IMR-90 (cell line): Measurements from ENCODE around the gene UBE2B. TPM values are rescaled to one million over a fixed set of nuclear protein-coding genes. Genes with fewer than 3 reads are reported as not detected.

Experiments
- ATAC-seq: fragments of 200-7000 bp; cut with Tn5 transposase; 2 replicates; pipeline ENCODE4 v1.9.1; 2020; ENCODE audit warnings: low read depth, mild to moderate bottlenecking, moderate library complexity
- BruUV-seq: library from RNA; stranded (reverse); fragments of 400-500 nt; replicated peaks from 2 replicates; lab custom pipeline; 2021; lab: Mats Ljungman, UMichigan
- CTCF ChIA-PET: fragments of 300-600 bp; formaldehyde crosslinking; extraction: SDS; loops from one replicate; lab custom pipeline; 2021; ENCODE audit warnings: antibody characterized with exemption; lab: Yijun Ruan, JAX
- POLR2A ChIA-PET: fragments of 300-600 bp; sonication (Branson Sonifier 250); formaldehyde crosslinking; loops from one replicate; lab custom pipeline; 2022; ENCODE audit warnings: antibody characterized with exemption; ENCODE audit not compliant: unreplicated experiment; lab: Charles Lee
- DNase-seq: peaks from one replicate; pipeline ENCODE4 v3.0.0; 2013
- H2AFZ ChIP-seq: replicated peaks from 2 replicates; pipeline ENCODE3; 2013; ENCODE audit warnings: low read length, mild to moderate bottlenecking; ENCODE audit not compliant: poor library complexity
- H2AK5ac ChIP-seq: 2 replicates; pipeline ENCODE4 v1.6.1; 2013; ENCODE audit warnings: low read depth, low read length, inconsistent platforms
- H2AK9ac ChIP-seq: replicated peaks from 2 replicates; pipeline ENCODE3; 2013; ENCODE audit warnings: mild to moderate bottlenecking, low read depth, low read length, moderate library complexity; ENCODE audit not compliant: poor library complexity
- H2BK120ac ChIP-seq: 2 replicates; pipeline ENCODE4 v1.6.1; 2013; ENCODE audit warnings: low read depth, low read length, inconsistent platforms
- H2BK15ac ChIP-seq: 3 replicates; pipeline ENCODE4 v1.6.1; 2013; ENCODE audit warnings: low read depth, low read length, inconsistent platforms
- H2BK20ac ChIP-seq: 2 replicates; pipeline ENCODE4 v1.6.1; 2013; ENCODE audit warnings: low read depth, mild to moderate bottlenecking, inconsistent platforms, low read length, moderate library complexity
- H2BK5ac ChIP-seq: 2 replicates; pipeline ENCODE4 v1.6.1; 2013; ENCODE audit warnings: mild to moderate bottlenecking, low read depth, low read length, inconsistent platforms; ENCODE audit not compliant: poor library complexity, severe bottlenecking
- H3K14ac ChIP-seq: replicated peaks from 2 replicates; pipeline ENCODE4 v1.6.1; 2013; ENCODE audit warnings: low read depth, low read length, inconsistent platforms
- H3K18ac ChIP-seq: 2 replicates; pipeline ENCODE4 v1.6.1; 2013; ENCODE audit warnings: low read depth, low read length, control low read depth
- H3K23ac ChIP-seq: 2 replicates; pipeline ENCODE4 v1.6.1; 2013; ENCODE audit warnings: low read depth, low read length, inconsistent platforms
- H3K27ac ChIP-seq: 2 replicates; pipeline ENCODE4 v1.5.1; 2013; ENCODE audit warnings: mild to moderate bottlenecking, control low read depth, low read length; ENCODE audit not compliant: insufficient read depth
- H3K27me3 ChIP-seq: 2 replicates; pipeline ENCODE4 v1.6.1; 2013; ENCODE audit warnings: low read length; ENCODE audit not compliant: control insufficient read depth, insufficient read depth
- H3K36me3 ChIP-seq: 2 replicates; pipeline ENCODE4 v1.6.1; 2013; ENCODE audit warnings: low read length, mixed read lengths; ENCODE audit not compliant: control insufficient read depth, insufficient read depth
- H3K4ac ChIP-seq: 2 replicates; pipeline ENCODE4 v1.6.1; 2013; ENCODE audit warnings: low read depth, low read length, inconsistent platforms
- H3K4me1 ChIP-seq: 2 replicates; pipeline ENCODE4 v1.6.1; 2013; ENCODE audit warnings: low read length, mixed read lengths; ENCODE audit not compliant: control insufficient read depth, insufficient read depth
- H3K4me2 ChIP-seq: 2 replicates; pipeline ENCODE4 v1.6.1; 2013; ENCODE audit warnings: low read depth, mild to moderate bottlenecking, control low read depth, low read length, moderate library complexity
- H3K4me3 ChIP-seq: 2 replicates; pipeline ENCODE4 v1.5.1; 2013; ENCODE audit warnings: low read depth, mild to moderate bottlenecking, control low read depth, low read length, moderate library complexity; ENCODE audit not compliant: insufficient read depth
- H3K56ac ChIP-seq: 2 replicates; pipeline ENCODE4 v1.6.1; 2013; ENCODE audit warnings: low read length, inconsistent platforms; ENCODE audit not compliant: insufficient read depth; ENCODE audit errors: extremely low read depth
- H3K79me1 ChIP-seq, 2 experiments: 2 replicates each; pipeline ENCODE4 v1.6.1; 2013; ENCODE audit warnings: low read length in 2 of 2, inconsistent platforms in 1 of 2, low read depth in 1 of 2
- H3K9ac ChIP-seq: 2 replicates; pipeline ENCODE4 v1.6.1; 2013; ENCODE audit warnings: low read depth, low read length, control low read depth
- H3K9me1 ChIP-seq: 2 replicates; pipeline ENCODE4 v1.6.1; 2013; ENCODE audit warnings: low read length, inconsistent platforms; ENCODE audit not compliant: insufficient read depth
- H3K9me3 ChIP-seq: 2 replicates; pipeline ENCODE4 v1.6.1; 2013; ENCODE audit warnings: low read length; ENCODE audit not compliant: control insufficient read depth, insufficient read depth
- H4K20me1 ChIP-seq: 2 replicates; pipeline ENCODE4 v1.6.1; 2013; ENCODE audit warnings: low read length, inconsistent platforms; ENCODE audit not compliant: insufficient read depth
- H4K5ac ChIP-seq: 2 replicates; pipeline ENCODE4 v1.6.1; 2013; ENCODE audit warnings: mild to moderate bottlenecking, low read depth, low read length, control low read depth
- H4K8ac ChIP-seq, 2 experiments: 2 replicates each; pipeline ENCODE4 v1.6.1; 2013; ENCODE audit warnings: low read depth in 2 of 2, low read length in 2 of 2, control low read depth in 1 of 2, inconsistent platforms in 1 of 2
- H4K91ac ChIP-seq: 2 replicates; pipeline ENCODE4 v1.6.1; 2013; ENCODE audit warnings: low read depth, low read length, inconsistent platforms; ENCODE audit not compliant: insufficient read depth
- BHLHE40 ChIP-seq: fragments of 150-350 bp; IDR thresholded peaks from 2 replicates; pipeline ENCODE4 v1.6.1; 2016; ENCODE audit warnings: mild to moderate bottlenecking, low read depth, low read length
- CEBPB ChIP-seq: IDR thresholded peaks from 2 replicates; pipeline ENCODE4 v1.6.1; 2012; ENCODE audit warnings: low read depth, low read length, improper control_type of control experiment
- CHD1 ChIP-seq: IDR thresholded peaks from 2 replicates; pipeline ENCODE4 v1.6.1; 2012; ENCODE audit warnings: low read depth, low read length, improper control_type of control experiment
- CTCF ChIP-seq: conservative IDR thresholded peaks from 2 replicates; pipeline ENCODE4 v1.5.1; 2012; ENCODE audit warnings: mild to moderate bottlenecking, low read depth, low read length, improper control_type of control experiment
- FOS ChIP-seq: fragments of 150-350 bp; IDR thresholded peaks from 2 replicates; pipeline ENCODE4 v1.6.1; 2016; ENCODE audit warnings: low read depth, low read length
- MAFK ChIP-seq: IDR thresholded peaks from 2 replicates; pipeline ENCODE4 v1.6.1; 2012; ENCODE audit warnings: low read depth, low read length, improper control_type of control experiment
- MAZ ChIP-seq: IDR thresholded peaks from 2 replicates; pipeline ENCODE4 v1.6.1; 2012; ENCODE audit warnings: low read depth, mild to moderate bottlenecking, low read length, improper control_type of control experiment, moderate library complexity, borderline replicate concordance
- MXI1 ChIP-seq: IDR thresholded peaks from 2 replicates; pipeline ENCODE4 v1.6.1; 2012; ENCODE audit warnings: low read depth, mild to moderate bottlenecking, low read length, moderate library complexity, borderline replicate concordance
- NFE2L2 ChIP-seq: fragments of 150-350 bp; IDR thresholded peaks from 2 replicates; pipeline ENCODE4 v1.6.1; 2016; ENCODE audit warnings: low read depth, mild to moderate bottlenecking, low read length
- POLR2A ChIP-seq: IDR thresholded peaks from 2 replicates; pipeline ENCODE4 v1.6.1; 2012; ENCODE audit warnings: mild to moderate bottlenecking, low read depth, low read length
- RAD21 ChIP-seq: IDR thresholded peaks from 2 replicates; pipeline ENCODE4 v1.6.1; 2012; ENCODE audit warnings: low read length, improper control_type of control experiment
- RCOR1 ChIP-seq: IDR thresholded peaks from 2 replicates; pipeline ENCODE4 v1.6.1; 2012; ENCODE audit warnings: mild to moderate bottlenecking, low read length, improper control_type of control experiment; ENCODE audit not compliant: insufficient replicate concordance
- RFX5 ChIP-seq: IDR thresholded peaks from 2 replicates; pipeline ENCODE4 v1.8.0; 2012; ENCODE audit warnings: low read depth, mild to moderate bottlenecking, low read length, moderate library complexity
- SMC3 ChIP-seq: fragments of 150-350 bp; IDR thresholded peaks from 2 replicates; pipeline ENCODE4 v1.6.1; 2016; ENCODE audit warnings: low read depth, mild to moderate bottlenecking, antibody characterized with exemption, low read length, moderate library complexity
- WGBS, 2 experiments: methylation state at CpG; one replicate each; pipeline versions ENCODE4 v1.1.5 to v1.1.7; 2013; ENCODE audit warnings: missing lambda C conversion rate in 2 of 2; ENCODE audit not compliant: insufficient read length in 1 of 2; ENCODE audit errors: extremely low coverage in 2 of 2; 5-methylcytosine and 5-hydroxymethylcytosine counted together
- dilution Hi-C: fragments of 300-500 bp; cut with HindIII; formaldehyde crosslinking; loops from one replicate; pipeline ENCODE4 v1.14.3; 2018; ENCODE audit warnings: low sequenced_read_pairs; ENCODE audit not compliant: unreplicated experiment
- in situ Hi-C: fragments of 300-500 bp; cut with MboI; formaldehyde crosslinking; loops from 3 replicates; pipeline ENCODE4 v1.14.3; 2019; ENCODE audit warnings: low sequenced_read_pairs, inconsistent platforms, mixed read lengths
- intact Hi-C: fragments of 100-400 bp; cut with micrococcal nuclease; formaldehyde crosslinking; loops from 2 replicates; pipeline ENCODE4 v1.10.0; 2022
- polyA plus RNA-seq, 3 experiments: library from polyadenylated mRNA; depleted of rRNA; stranded (reverse); fragments of >200 nt; gene quantifications; 2 replicates each; pipeline ENCODE4 v1.2.3, GENCODE V29; 2012; ENCODE audit warnings: low replicate concordance in 1 of 3
- total RNA-seq: library from RNA; depleted of rRNA; stranded (reverse); fragments of >200 nt; gene quantifications from 2 replicates; pipeline ENCODE4 v1.2.3, GENCODE V29; 2012
- TF ChIP-seq, protein P1 (sequence below): fragments of 150-350 bp; IDR thresholded peaks from 2 replicates; pipeline ENCODE4 v1.6.1; 2016; ENCODE audit warnings: low read depth, mild to moderate bottlenecking, low read length, moderate library complexity, borderline replicate concordance
- TF ChIP-seq, protein P2 (sequence below): fragments of 150-350 bp; IDR thresholded peaks from 2 replicates; pipeline ENCODE4 v1.6.1; 2017; ENCODE audit warnings: mild to moderate bottlenecking, antibody characterized with exemption, low read length, low read depth

UBE2B gene
- total and polyA plus RNA-seq, 2 of the 4 experiments (the other 2 are of a cell fraction), result 6.3 to 46.0 TPM

GRCh38 chr5:134430001-134430569 is 58.7 kb downstream of the UBE2B start:
- H3K18ac ChIP-seq, result no peak overlapping the region
- no peak overlapping the region for H4K5ac ChIP-seq
- H4K91ac ChIP-seq, result no peak overlapping the region
- H2BK15ac ChIP-seq, result no peak overlapping the region
- intact Hi-C loops, result no loop called here
- TF ChIP-seq SMC3 (no peak), NFE2L2 (no peak), RAD21 (no peak), MXI1 (no peak), CTCF (no peak), POLR2A (no peak), RFX5 (no peak), RCOR1 (no peak), CEBPB (no peak), FOS (no peak), BHLHE40 (no peak), CHD1 (no peak), MAFK (no peak), MAZ (no peak)
- TF ChIP-seq, protein P1, sequence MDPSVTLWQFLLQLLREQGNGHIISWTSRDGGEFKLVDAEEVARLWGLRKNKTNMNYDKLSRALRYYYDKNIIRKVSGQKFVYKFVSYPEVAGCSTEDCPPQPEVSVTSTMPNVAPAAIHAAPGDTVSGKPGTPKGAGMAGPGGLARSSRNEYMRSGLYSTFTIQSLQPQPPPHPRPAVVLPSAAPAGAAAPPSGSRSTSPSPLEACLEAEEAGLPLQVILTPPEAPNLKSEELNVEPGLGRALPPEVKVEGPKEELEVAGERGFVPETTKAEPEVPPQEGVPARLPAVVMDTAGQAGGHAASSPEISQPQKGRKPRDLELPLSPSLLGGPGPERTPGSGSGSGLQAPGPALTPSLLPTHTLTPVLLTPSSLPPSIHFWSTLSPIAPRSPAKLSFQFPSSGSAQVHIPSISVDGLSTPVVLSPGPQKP, result no peak
- TF ChIP-seq, protein P2, sequence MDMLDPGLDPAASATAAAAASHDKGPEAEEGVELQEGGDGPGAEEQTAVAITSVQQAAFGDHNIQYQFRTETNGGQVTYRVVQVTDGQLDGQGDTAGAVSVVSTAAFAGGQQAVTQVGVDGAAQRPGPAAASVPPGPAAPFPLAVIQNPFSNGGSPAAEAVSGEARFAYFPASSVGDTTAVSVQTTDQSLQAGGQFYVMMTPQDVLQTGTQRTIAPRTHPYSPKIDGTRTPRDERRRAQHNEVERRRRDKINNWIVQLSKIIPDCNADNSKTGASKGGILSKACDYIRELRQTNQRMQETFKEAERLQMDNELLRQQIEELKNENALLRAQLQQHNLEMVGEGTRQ, result no peak
- no peaks in the 10 kb centered on the region for H3K4me1 ChIP-seq
- H3K9me1 ChIP-seq, result no peaks in the 10 kb centered on the region
- H3K4ac ChIP-seq, result no peak overlapping the region
- no peak overlapping the region for H3K4me3 ChIP-seq
- no peak overlapping the region for H3K56ac ChIP-seq
- H3K9ac ChIP-seq, result no peak overlapping the region
- H4K8ac ChIP-seq, result no peak overlapping the region
- ATAC-seq (no peak), DNase-seq (no peak)
- H3K23ac ChIP-seq, result no peak overlapping the region
- no peak overlapping the region for H2AFZ ChIP-seq
- no peaks in the 10 kb centered on the region for H3K9me3 ChIP-seq
- no peak overlapping the region for H2BK20ac ChIP-seq
- H3K27me3 ChIP-seq, result no peaks in the 10 kb centered on the region
- in situ Hi-C loops, result no loop called here
- no peak overlapping the region for H2BK5ac ChIP-seq
- H2AK9ac ChIP-seq, result no peak overlapping the region
- CTCF ChIA-PET, result no interaction called here
- no peak overlapping the region for H3K14ac ChIP-seq
- H3K4me2 ChIP-seq, result no peak overlapping the region
- no peak overlapping the region for H2AK5ac ChIP-seq
- no peaks in the 10 kb centered on the region for H3K36me3 ChIP-seq
- no TSS peak for BruUV-seq
- H3K27ac ChIP-seq, result no peak overlapping the region
- H4K20me1 ChIP-seq, result no peaks in the 10 kb centered on the region
- POLR2A ChIA-PET, result no interaction called here
- dilution Hi-C loops, result no loop called here
- no peaks in the 10 kb centered on the region for H3K79me1 ChIP-seq
- no peak overlapping the region for H2BK120ac ChIP-seq
- WGBS, 2 experiments, result no CpG with 5 or more reads among the region's 5 CpGs
